Thymus (tissue), 11 donors: ENCODE measurements around the gene MTIF3. TPM values are rescaled to one million over a fixed set of nuclear protein-coding genes. Genes with fewer than 3 reads are reported as not detected.

Source experiments
- DNase-seq, 9 donors: peaks; one replicate each; pipeline ENCODE4 v3.0.0-alpha.2; 2013; ENCODE audit warnings: low spot score in 9 of 9, low read depth in 6 of 9, missing footprints in 1 of 9
- H3K27ac ChIP-seq, 2 donors: one replicate each; pipeline ENCODE4 v1.5.1; 2013; ENCODE audit warnings: control low read depth in 1 of 2, low read depth in 1 of 2, low read length in 1 of 2, mild to moderate bottlenecking in 1 of 2, moderate library complexity in 1 of 2
- H3K27me3 ChIP-seq, 2 donors: one replicate each; pipeline ENCODE4 v1.5.1; 2013; ENCODE audit warnings: low read length in 1 of 2; ENCODE audit not compliant: control insufficient read depth in 2 of 2, insufficient read depth in 1 of 2
- H3K36me3 ChIP-seq, 2 donors: one replicate each; pipeline ENCODE4 v1.5.1; 2013; ENCODE audit warnings: low read length in 1 of 2, mild to moderate bottlenecking in 1 of 2, moderate library complexity in 1 of 2; ENCODE audit not compliant: control insufficient read depth in 2 of 2, insufficient read depth in 2 of 2
- H3K4me1 ChIP-seq, 2 donors: one replicate each; pipeline ENCODE4 v1.5.1; 2013; ENCODE audit warnings: low read length in 2 of 2; ENCODE audit not compliant: control insufficient read depth in 2 of 2, insufficient read depth in 2 of 2
- H3K4me3 ChIP-seq, 2 donors: one replicate each; pipeline ENCODE4 v1.5.1; 2013; ENCODE audit warnings: low read length in 2 of 2, control low read depth in 1 of 2, mild to moderate bottlenecking in 1 of 2
- H3K9me3 ChIP-seq, 2 donors: one replicate each; pipeline ENCODE4 v1.5.1; 2013; ENCODE audit warnings: low read length in 1 of 2, mild to moderate bottlenecking in 1 of 2; ENCODE audit not compliant: control insufficient read depth in 2 of 2, insufficient read depth in 1 of 2
- WGBS: extraction: QIAGEN DNeasy Blood & Tissue Kit; methylation state at CpG from one replicate; pipeline ENCODE4 v1.1.7; 2013; 5-methylcytosine and 5-hydroxymethylcytosine counted together
- polyA plus RNA-seq: library from polyadenylated mRNA; stranded (reverse); fragments of 200-250 nt; gene quantifications from one replicate; pipeline ENCODE4 v1.2.3, GENCODE V29; 2013
- total RNA-seq: library from RNA; stranded (reverse); fragments of 120-200 nt; gene quantifications from one replicate; pipeline ENCODE4 v1.2.4, GENCODE V29; 2013
- donor health status: healthy.

MTIF3 gene
- total and polyA plus RNA-seq, 2 donors, result 71.9 to 134 TPM

- no peak overlapping the region for H3K27ac ChIP-seq
- H3K36me3 ChIP-seq, result no peaks in the 10 kb centered on the region
- H3K27me3 ChIP-seq, result no peaks in the 10 kb centered on the region
- no peak overlapping the region for H3K4me3 ChIP-seq
- WGBS, result 92% methylated on average over 7 of the region's 7 CpGs
- no peaks in the 10 kb centered on the region for H3K4me1 ChIP-seq
- peaks cover 0 to 4% of the 10 kb centered on the region in 2 donors for H3K9me3 ChIP-seq
- no peak for DNase-seq
Observed at GRCh38 chr13:27396252-27396846, 54.0 kb downstream of the MTIF3 start.

GRCh38 chr13:27395007-27395510 is 55.3 kb downstream of the MTIF3 start:
- WGBS, result 96% methylated on average over 14 of the region's 14 CpGs
- no peak overlapping the region for H3K4me3 ChIP-seq

GRCh38 chr13:27393101-27393500 is 57.3 kb downstream of the MTIF3 start:
- WGBS, result 92% methylated on average over 4 of the region's 4 CpGs
- no peaks in the 10 kb centered on the region for H3K4me1 ChIP-seq
- no peaks in the 10 kb centered on the region for H3K36me3 ChIP-seq
- H3K27ac ChIP-seq, result no peak overlapping the region
- no peak overlapping the region for H3K4me3 ChIP-seq
- no peak for DNase-seq
- H3K27me3 ChIP-seq, result no peaks in the 10 kb centered on the region
- H3K9me3 ChIP-seq, result no peaks in the 10 kb centered on the region

More at GRCh38 chr13:27395007-27395510, 55.3 kb downstream of the MTIF3 start:
- no peak for DNase-seq
- H3K36me3 ChIP-seq, result no peaks in the 10 kb centered on the region
- H3K4me1 ChIP-seq, result no peaks in the 10 kb centered on the region
- no peak overlapping the region for H3K27ac ChIP-seq
- no peaks in the 10 kb centered on the region for H3K27me3 ChIP-seq
- no peaks in the 10 kb centered on the region for H3K9me3 ChIP-seq

- Histone ChIP-seq H3K27ac (no peak overlapping the region), H3K36me3 (no peaks in the 10 kb centered on the region), H3K4me1 (no peaks in the 10 kb centered on the region), H3K4me3 (no peak overlapping the region), H3K9me3 (no peaks in the 10 kb centered on the region), H3K27me3 (no peaks in the 10 kb centered on the region)
- no peak for DNase-seq
- 62% methylated on average over 2 of the region's 2 CpGs for WGBS
Observed at GRCh38 chr13:27391471-27391870, 58.9 kb downstream of the MTIF3 start.

- Histone ChIP-seq H3K27ac (no peak overlapping the region), H3K36me3 (no peaks in the 10 kb centered on the region), H3K4me1 (no peaks in the 10 kb centered on the region), H3K9me3 (no peaks in the 10 kb centered on the region), H3K4me3 (no peak overlapping the region), H3K27me3 (no peaks in the 10 kb centered on the region)
- 98% methylated on average over 7 of the region's 7 CpGs for WGBS
- DNase-seq, result no peak
Observed at GRCh38 chr13:27389891-27390290, 60.5 kb downstream of the MTIF3 start.

- 86% methylated on average over 2 of the region's 2 CpGs for WGBS
- Histone ChIP-seq H3K9me3 (no peaks in the 10 kb centered on the region), H3K4me1 (no peaks in the 10 kb centered on the region), H3K27me3 (peaks cover 0 to 2% of the 10 kb centered on the region in 2 donors), H3K4me3 (no peak overlapping the region), H3K36me3 (no peaks in the 10 kb centered on the region), H3K27ac (no peak overlapping the region)
- DNase-seq, result no peak
Observed at GRCh38 chr13:27388241-27388640, 62.1 kb downstream of the MTIF3 start.

Other genes with a start within 250 kb of the MTIF3 start
- 2,549 TPM for gene RPL21, start 199.0 kb downstream of the MTIF3 start, total RNA-seq
- 2,202 TPM for gene RPL21, start 199.0 kb downstream of the MTIF3 start, polyA plus RNA-seq
- gene RASL11A, start 179.7 kb downstream of the MTIF3 start, total RNA-seq, result 1.7 TPM
- 9.9 TPM for gene RASL11A, start 179.7 kb downstream of the MTIF3 start, polyA plus RNA-seq
- 247 TPM for gene GTF3A, start 25.9 kb downstream of the MTIF3 start, total RNA-seq
- 293 TPM for gene GTF3A, start 25.9 kb downstream of the MTIF3 start, polyA plus RNA-seq
- gene LNX2, start 170.0 kb upstream of the MTIF3 start, total RNA-seq, result 6.9 TPM
- gene LNX2, start 170.0 kb upstream of the MTIF3 start, polyA plus RNA-seq, result 9.4 TPM
- 122 TPM for gene POLR1D, start 171.3 kb upstream of the MTIF3 start, total RNA-seq
- 221 TPM for gene POLR1D, start 171.3 kb upstream of the MTIF3 start, polyA plus RNA-seq